ENCODE data around the gene FBF1.

DNA sequence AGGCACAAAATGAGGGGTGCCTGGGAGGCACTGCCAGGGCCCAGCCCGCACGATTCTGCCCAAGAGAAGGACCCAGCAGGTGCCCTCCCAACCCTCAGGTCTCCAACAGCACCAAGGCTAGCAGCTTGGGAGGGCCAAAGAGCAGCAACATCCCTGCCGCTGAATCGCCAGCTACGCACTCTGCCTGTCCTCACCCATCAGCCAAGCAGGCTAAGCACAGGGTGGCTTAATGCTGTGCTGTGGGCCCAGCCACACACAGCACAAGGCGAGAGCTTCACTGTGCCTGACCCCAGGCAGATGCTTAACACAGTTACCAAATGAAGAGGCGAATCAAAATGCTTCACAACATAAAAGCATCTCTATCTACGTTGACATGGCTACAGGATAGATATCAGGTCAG, 25.6 kb downstream of the FBF1 start:
- TF ChIP-seq CTCF (IDR thresholded peaks at IDR 0.05) (no peak), POLR2A (IDR thresholded peaks at IDR 0.05) (no peak)

All from esophagus squamous epithelium (tissue), 4 donors.